Measurements from ENCODE around the gene ARNT2. TPM values are rescaled to one million over a fixed set of nuclear protein-coding genes. Genes with fewer than 3 reads are reported as not detected.

Gene ARNT2
- total RNA-seq, 1 donor from 2014 or later: not detected

DNA sequence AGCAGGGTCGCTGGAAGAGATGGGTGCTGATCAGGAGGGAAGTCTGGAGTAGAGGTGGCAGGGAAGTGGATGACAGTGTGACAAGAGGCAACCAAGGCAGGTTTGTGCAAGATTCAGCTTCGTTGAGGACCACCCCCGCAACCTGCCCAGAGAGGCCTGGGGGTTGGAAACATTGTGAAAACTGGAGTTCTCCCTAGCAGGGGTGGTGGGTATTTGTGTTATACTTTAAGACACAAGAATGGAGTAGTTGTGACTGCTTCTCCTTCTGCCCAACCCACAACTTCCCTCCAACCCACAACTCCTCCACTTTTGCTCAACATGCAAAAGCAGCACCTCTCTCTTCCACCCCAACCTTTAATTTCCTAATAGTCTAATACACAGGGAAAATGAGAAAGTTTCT, 8.6 kb upstream of the ARNT2 start:
- H3K36me3 Mint-ChIP-seq (ENCODE audit: low read depth): no peaks in the 10 kb centered on the region
- no peak overlapping the region for H3K27ac Mint-ChIP-seq
- no peak overlapping the region for H3K4me3 Mint-ChIP-seq
- no peaks in the 10 kb centered on the region for H3K4me1 Mint-ChIP-seq
- H3K9me3 Mint-ChIP-seq: no peaks in the 10 kb centered on the region
- no peak for DNase-seq
- H3K27me3 Mint-ChIP-seq: peaks cover 10% of the 10 kb centered on the region
- intact Hi-C loops (cut with micrococcal nuclease): no loop called here

DNA sequence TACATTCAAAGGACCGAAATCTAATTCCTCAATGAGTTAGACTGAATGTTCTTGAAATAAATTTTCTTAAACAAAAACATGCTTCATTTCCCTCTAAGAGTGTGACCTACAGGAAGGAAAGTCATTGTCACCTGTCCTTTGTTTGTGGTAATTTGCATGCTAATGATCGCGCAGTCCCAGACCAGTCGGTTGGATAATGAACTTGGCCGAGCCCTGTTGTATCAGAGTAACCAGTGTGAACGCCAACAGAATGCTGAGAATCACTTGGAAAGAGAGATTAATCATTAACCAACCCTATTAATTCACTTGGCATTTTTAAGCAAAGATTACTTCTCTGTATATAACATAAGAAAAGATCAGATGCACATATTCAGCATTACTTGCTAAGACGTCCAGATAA, 8.1 kb upstream of the ARNT2 start:
- Mint-ChIP-seq H3K4me3 (no peak overlapping the region), H3K27ac (no peak overlapping the region), H3K9me3 (no peaks in the 10 kb centered on the region), H3K36me3 (ENCODE audit: low read depth) (no peaks in the 10 kb centered on the region), H3K27me3 (peaks cover 10% of the 10 kb centered on the region), H3K4me1 (no peaks in the 10 kb centered on the region)
- intact Hi-C loops (cut with micrococcal nuclease): no loop called here
- DNase-seq: no peak

DNA sequence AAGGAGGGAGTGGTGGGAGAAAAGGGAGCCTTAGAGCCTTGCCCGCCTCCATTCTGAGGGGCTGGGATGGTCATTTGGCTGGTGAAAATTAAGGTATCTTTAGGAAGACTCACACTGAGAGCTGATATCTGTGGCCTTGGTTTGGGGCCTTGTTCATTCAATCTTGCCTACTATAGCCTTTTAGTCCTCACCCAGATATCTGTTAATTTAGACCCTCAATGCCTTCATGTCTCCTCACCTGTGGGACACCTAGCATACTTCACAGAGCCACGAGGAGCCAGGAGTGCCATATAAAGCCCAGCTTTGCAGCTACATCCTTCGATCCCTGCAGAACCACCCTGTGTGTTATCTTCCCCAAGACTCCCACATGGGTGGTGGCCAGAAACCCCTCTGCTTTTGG, 4.7 kb upstream of the ARNT2 start:
- no peaks in the 10 kb centered on the region for H3K9me3 Mint-ChIP-seq
- intact Hi-C loops (cut with micrococcal nuclease): no loop called here
- no peak overlapping the region for H3K4me3 Mint-ChIP-seq
- H3K27ac Mint-ChIP-seq: no peak overlapping the region
- H3K36me3 Mint-ChIP-seq (ENCODE audit: low read depth): no peaks in the 10 kb centered on the region
- H3K4me1 Mint-ChIP-seq: no peaks in the 10 kb centered on the region
- DNase-seq: no peak
- H3K27me3 Mint-ChIP-seq: peaks cover 31% of the 10 kb centered on the region

DNA sequence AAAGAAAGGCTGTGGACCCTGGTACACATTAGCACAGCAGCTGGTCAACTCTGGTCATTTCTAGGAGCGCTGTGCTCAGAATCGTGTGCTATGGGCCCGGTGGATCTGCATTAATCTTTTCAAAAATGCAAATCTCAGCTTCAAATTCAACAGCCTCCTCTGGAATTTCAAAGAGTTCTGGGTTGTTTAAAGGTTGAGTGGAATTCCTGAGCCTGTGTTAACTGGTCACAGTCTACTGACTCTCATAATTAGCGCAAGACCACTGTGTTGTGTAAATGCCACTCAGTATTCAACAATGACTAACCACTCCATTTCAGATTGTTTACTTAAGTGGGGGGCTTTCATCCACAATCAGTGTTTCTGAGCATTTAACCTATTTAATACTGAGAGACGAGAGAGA, 2.7 kb upstream of the ARNT2 start:
- no peaks in the 10 kb centered on the region for H3K4me1 Mint-ChIP-seq
- no peak overlapping the region for H3K4me3 Mint-ChIP-seq
- intact Hi-C loops (cut with micrococcal nuclease): no loop called here
- no peak for DNase-seq
- H3K27me3 Mint-ChIP-seq: peaks cover 49% of the 10 kb centered on the region
- no peaks in the 10 kb centered on the region for H3K9me3 Mint-ChIP-seq
- no peak overlapping the region for H3K27ac Mint-ChIP-seq
- no peaks in the 10 kb centered on the region for H3K36me3 Mint-ChIP-seq (ENCODE audit: low read depth)

DNA sequence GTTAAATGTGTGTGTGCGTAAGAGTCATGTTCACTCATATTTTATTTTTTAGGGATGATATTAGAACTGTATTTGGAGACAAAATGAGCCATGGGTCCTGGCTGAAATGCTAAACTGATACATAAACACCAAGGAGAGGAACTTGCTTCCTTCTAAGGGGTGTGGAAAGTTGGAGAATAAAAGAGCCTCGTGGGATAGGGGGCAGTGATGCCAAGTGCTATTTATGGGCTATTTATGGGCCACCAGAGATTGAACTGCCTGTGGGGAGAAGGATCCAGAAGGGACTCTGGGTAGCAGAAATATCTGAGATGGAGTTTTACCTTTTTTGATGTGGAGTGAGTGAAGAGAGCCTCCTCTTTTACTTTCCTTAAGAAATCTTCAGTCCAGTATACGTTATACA, 1.8 kb upstream of the ARNT2 start:
- H3K9me3 Mint-ChIP-seq: no peaks in the 10 kb centered on the region
- intact Hi-C loops (cut with micrococcal nuclease): no loop called here
- no peaks in the 10 kb centered on the region for H3K4me1 Mint-ChIP-seq
- no peak for DNase-seq
- no peak overlapping the region for H3K4me3 Mint-ChIP-seq
- no peaks in the 10 kb centered on the region for H3K36me3 Mint-ChIP-seq (ENCODE audit: low read depth)
- peaks cover 55% of the 10 kb centered on the region for H3K27me3 Mint-ChIP-seq
- no peak overlapping the region for H3K27ac Mint-ChIP-seq

DNA sequence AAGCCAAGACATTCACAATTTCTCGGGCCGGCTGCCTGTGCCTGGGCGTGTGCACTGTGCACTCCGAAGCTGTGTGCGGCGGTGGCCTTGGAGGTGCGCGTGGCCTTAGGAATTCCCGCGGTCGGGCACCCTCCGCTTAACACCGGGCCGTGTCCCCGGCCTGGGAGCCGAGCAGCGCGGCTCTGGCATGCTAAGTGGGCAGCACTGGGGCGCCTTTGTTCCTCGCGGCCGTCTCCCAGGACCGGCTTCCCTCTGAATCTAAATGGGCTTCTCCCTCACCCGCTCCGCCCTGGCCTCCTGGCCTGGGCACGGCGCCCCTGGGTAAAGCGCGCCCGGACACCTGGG, 498 bp upstream of the ARNT2 start:
- no peak for DNase-seq
- no peaks in the 10 kb centered on the region for H3K4me1 Mint-ChIP-seq
- intact Hi-C loops (cut with micrococcal nuclease): no loop called here
- H3K36me3 Mint-ChIP-seq (ENCODE audit: low read depth): no peaks in the 10 kb centered on the region
- no peak overlapping the region for H3K27ac Mint-ChIP-seq
- no peak overlapping the region for H3K4me3 Mint-ChIP-seq
- H3K27me3 Mint-ChIP-seq: peaks cover 64% of the 10 kb centered on the region
- no peaks in the 10 kb centered on the region for H3K9me3 Mint-ChIP-seq

DNA sequence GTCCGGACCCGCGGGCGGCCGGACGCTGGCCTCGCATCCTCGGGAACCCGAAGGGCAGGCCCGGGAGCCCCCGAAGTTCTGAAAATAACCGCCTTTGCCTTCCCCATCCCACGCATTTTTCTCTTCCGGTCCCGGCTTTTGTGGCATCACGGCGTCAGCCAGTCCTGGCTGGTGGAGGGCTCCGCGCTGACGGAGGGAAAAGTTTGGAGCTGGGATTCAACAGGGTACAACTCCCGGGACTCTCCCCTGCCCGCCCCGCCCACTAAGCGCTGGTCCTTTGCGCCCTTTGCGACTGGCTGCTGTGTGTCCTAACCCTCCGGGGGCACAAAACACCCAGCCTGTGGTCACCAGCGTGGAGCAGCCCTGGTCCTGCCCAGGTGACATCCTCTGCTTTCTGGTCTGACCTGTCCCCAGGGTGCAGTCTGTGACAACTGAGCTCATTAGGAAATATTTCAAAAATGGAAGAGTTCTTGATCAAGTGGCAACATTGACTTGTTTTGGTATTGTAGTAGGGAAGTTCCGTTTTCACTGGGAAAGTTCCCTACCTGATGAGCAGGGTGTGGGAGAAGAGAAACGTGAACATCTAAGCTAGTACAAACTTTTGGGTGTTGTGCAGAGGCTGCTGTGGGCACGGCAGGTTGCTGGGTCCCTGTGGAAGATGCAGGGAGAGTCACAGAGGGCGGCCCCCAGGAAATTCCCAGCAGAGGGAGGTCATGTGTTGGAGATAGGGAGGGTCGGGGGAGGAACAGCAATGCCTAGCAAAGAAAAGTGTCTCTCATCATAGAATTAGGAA, 775 bp downstream of the ARNT2 start:
- peak overlapping the region; percentile 22 for H3K4me3 Mint-ChIP-seq
- intact Hi-C loops (cut with micrococcal nuclease): no loop called here
- no peaks in the 10 kb centered on the region for H3K9me3 Mint-ChIP-seq
- H3K27ac Mint-ChIP-seq: no peak overlapping the region
- H3K27me3 Mint-ChIP-seq: peaks cover 67% of the 10 kb centered on the region
- H3K4me1 Mint-ChIP-seq: no peaks in the 10 kb centered on the region
- no peaks in the 10 kb centered on the region for H3K36me3 Mint-ChIP-seq (ENCODE audit: low read depth)
- DNase-seq: no peak

DNA sequence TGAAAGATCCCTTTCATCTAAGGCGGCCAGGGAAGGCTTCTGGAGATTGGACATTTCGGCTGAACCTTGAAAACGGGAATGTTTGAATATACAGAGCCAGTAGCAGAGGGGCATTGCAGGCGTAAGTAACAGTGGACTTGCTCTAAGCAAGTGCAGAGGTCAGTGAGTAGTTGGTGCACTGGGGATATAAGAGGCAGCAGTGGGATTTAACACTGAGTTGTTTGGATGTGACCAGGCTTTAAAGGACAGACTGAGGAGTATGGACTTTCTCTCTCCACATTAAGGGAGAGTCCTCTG, 1.3 kb downstream of the ARNT2 start:
- no peak overlapping the region for H3K27ac Mint-ChIP-seq
- H3K4me3 Mint-ChIP-seq: no peak overlapping the region
- no peak for DNase-seq
- no peaks in the 10 kb centered on the region for H3K36me3 Mint-ChIP-seq (ENCODE audit: low read depth)
- H3K9me3 Mint-ChIP-seq: no peaks in the 10 kb centered on the region
- no peaks in the 10 kb centered on the region for H3K4me1 Mint-ChIP-seq
- peaks cover 67% of the 10 kb centered on the region for H3K27me3 Mint-ChIP-seq
- intact Hi-C loops (cut with micrococcal nuclease): no loop called here

DNA sequence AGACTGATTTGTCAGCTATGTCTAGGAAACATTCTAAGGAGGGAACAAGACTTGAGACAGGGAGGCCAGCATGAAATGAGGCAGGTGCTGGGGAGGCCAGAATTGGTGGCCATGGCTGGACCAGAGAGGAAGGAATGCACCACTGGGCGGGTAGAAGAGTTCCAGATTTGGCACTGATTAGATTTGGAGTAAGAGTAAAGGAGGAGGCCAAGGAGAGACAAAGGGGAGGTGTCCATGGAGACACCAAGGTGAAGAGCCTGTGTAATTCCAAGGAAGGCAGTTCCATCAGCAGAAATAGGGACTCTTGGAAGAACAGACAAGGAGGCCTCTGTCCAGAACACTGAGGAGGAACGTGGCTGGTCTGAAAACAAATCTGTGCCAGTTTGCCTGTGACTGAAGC, 1.8 kb downstream of the ARNT2 start:
- H3K4me1 Mint-ChIP-seq: no peaks in the 10 kb centered on the region
- H3K27ac Mint-ChIP-seq: no peak overlapping the region
- H3K4me3 Mint-ChIP-seq: no peak overlapping the region
- H3K36me3 Mint-ChIP-seq (ENCODE audit: low read depth): no peaks in the 10 kb centered on the region
- DNase-seq: no peak
- peaks cover 67% of the 10 kb centered on the region for H3K27me3 Mint-ChIP-seq
- H3K9me3 Mint-ChIP-seq: no peaks in the 10 kb centered on the region
- intact Hi-C loops (cut with micrococcal nuclease): no loop called here

DNA sequence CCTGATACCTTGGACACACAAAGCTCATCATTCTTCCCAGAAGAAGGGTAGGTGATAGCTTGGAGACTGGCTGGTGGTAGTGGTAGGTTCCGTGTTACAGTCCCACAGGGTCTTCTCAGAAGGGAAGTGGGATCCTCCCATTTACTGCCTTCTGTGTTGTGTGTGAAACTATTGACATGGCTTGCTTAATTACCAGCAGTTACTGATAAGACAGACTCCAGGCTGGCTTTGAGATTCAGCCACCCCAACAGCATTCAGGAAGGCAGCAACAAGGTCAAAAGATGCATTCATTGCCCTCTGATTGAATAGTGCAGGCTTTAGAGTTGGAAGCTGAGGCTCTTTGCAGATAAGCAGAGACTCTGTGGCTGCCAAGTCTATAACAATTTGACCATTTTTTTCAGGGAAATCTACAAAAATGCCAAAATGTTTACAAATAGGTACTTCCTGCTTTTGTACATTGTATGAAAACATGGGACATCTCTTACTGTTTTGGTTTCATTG, 7.7 kb downstream of the ARNT2 start:
- H3K27ac Mint-ChIP-seq: no peak overlapping the region
- intact Hi-C loops (cut with micrococcal nuclease): no loop called here
- no peak overlapping the region for H3K4me3 Mint-ChIP-seq
- no peaks in the 10 kb centered on the region for H3K9me3 Mint-ChIP-seq
- no peaks in the 10 kb centered on the region for H3K36me3 Mint-ChIP-seq (ENCODE audit: low read depth)
- DNase-seq: no peak
- H3K27me3 Mint-ChIP-seq: peaks cover 28% of the 10 kb centered on the region
- H3K4me1 Mint-ChIP-seq: no peaks in the 10 kb centered on the region

DNA sequence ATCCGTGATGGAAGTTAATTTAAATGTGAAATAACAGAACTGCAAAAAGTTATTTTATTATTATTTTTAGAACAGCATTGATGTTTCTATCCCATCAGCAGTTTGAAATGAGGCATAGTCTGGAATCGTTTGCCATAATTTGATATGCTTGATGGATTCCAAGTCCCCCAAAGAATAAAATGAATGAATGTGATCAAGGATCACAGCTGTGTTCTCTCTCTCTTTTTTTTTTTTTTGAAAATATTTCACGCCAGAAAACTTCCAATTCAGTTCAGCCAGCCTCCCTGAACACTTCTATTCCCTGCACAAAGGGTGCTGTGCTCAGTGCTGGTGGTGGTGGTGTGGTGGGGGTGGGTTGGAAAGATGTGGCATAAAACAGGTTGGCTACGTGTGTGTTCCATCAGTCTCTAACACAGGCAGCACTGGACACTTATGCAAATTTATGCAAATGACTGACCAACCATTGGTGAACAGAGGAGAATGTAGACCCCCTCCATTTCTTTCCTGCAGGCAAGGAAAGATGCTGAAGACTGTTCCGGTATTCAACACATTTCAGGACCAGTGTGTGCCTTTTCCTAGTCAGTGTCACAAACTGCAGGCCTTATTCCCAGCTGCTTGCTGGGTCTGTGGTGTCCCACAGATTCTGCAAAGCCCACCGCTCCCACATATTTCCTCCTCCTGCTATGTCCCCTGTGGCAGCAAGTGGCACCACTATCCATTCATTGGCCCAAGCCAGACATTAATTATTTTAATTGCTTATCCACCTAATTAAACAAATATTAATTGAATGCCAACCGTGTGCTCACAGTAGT, 10.6 kb downstream of the ARNT2 start:
- H3K27me3 Mint-ChIP-seq: peaks cover 18% of the 10 kb centered on the region
- H3K36me3 Mint-ChIP-seq (ENCODE audit: low read depth): no peaks in the 10 kb centered on the region
- no peaks in the 10 kb centered on the region for H3K4me1 Mint-ChIP-seq
- H3K27ac Mint-ChIP-seq: no peak overlapping the region
- no peaks in the 10 kb centered on the region for H3K9me3 Mint-ChIP-seq
- no peak for DNase-seq
- intact Hi-C loops (cut with micrococcal nuclease): no loop called here
- H3K4me3 Mint-ChIP-seq: no peak overlapping the region

DNA sequence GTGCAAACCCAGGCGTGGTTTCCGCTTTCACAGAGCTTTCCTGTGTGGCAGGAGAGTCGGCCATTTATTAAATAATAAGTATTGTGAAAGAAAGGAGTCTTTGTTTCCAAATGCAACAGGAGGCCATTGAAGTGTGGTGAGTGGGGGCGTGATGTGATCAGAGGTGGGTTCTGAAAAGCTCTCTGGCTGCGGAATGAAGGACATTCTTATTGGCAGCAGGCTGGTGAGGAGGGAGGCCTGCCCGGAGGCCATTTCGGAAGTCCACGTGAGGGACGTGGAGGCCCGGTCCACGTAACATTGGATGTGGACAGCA, 11.1 kb downstream of the ARNT2 start:
- H3K4me3 Mint-ChIP-seq: no peak overlapping the region
- peaks cover 17% of the 10 kb centered on the region for H3K27me3 Mint-ChIP-seq
- no peaks in the 10 kb centered on the region for H3K9me3 Mint-ChIP-seq
- intact Hi-C loops (cut with micrococcal nuclease): no loop called here
- H3K4me1 Mint-ChIP-seq: no peaks in the 10 kb centered on the region
- H3K36me3 Mint-ChIP-seq (ENCODE audit: low read depth): no peaks in the 10 kb centered on the region
- DNase-seq: no peak
- no peak overlapping the region for H3K27ac Mint-ChIP-seq

DNA sequence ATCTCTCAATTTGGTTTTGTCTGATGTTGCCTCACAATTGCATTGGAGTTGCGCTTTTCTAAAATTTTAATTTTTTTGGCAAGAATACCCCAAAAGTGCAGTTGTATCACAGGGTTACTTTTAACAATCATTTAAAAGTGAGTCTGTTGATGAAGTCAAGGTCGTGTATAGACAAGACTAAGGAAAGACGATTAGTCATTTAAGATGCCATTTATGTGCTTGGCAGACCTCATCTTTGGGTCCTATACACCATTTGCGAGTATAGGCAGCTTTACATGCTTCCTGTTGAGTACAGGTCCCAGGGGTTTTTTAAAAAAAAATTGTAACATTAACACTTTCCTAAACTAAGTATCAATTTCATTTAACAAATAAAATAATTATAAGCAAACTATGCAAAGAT, 12.5 kb downstream of the ARNT2 start:
- no peak overlapping the region for H3K27ac Mint-ChIP-seq
- no peaks in the 10 kb centered on the region for H3K4me1 Mint-ChIP-seq
- no peaks in the 10 kb centered on the region for H3K9me3 Mint-ChIP-seq
- no peak for DNase-seq
- H3K27me3 Mint-ChIP-seq: peaks cover 17% of the 10 kb centered on the region
- no peak overlapping the region for H3K4me3 Mint-ChIP-seq
- H3K36me3 Mint-ChIP-seq (ENCODE audit: low read depth): no peaks in the 10 kb centered on the region
- intact Hi-C loops (cut with micrococcal nuclease): no loop called here

DNA sequence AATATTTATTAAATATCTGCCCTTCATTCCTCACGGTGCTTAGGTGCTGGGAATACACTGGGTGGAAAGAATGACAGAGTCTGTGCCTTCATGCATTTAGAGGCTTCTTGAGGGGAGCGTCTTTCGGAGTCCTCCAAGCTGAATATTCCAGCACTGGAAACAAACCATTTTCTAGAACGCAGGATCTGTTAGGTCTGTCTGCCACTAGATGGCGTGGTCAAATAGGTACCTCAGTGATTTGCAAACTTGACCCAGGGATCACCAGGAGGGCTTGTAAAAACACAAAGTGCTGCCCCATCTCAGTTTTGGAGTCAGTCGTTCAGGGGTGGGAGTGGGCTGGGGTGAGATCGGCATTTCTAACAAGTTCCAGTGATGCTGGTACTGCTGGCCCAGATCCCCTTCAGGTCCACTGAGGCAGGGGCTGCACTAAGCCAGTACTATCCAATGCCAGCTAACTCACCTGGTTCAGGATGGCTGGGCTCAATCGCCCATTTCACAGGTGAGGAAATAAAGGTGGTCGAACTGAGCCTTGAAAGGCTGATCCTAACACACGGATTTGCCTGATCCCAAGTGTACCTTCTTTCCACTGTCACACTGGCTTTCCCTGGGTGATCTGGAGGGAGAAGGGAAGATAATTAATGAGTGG, 14.8 kb downstream of the ARNT2 start:
- H3K4me3 Mint-ChIP-seq: no peak overlapping the region
- no peaks in the 10 kb centered on the region for H3K4me1 Mint-ChIP-seq
- intact Hi-C loops (cut with micrococcal nuclease): no loop called here
- no peaks in the 10 kb centered on the region for H3K36me3 Mint-ChIP-seq (ENCODE audit: low read depth)
- DNase-seq: peak; percentile 59
- H3K27ac Mint-ChIP-seq: no peak overlapping the region
- peaks cover 19% of the 10 kb centered on the region for H3K27me3 Mint-ChIP-seq
- no peaks in the 10 kb centered on the region for H3K9me3 Mint-ChIP-seq
